ENCODE data around the gene SPATA46. TPM values are rescaled to one million over a fixed set of nuclear protein-coding genes. Genes with fewer than 3 reads are reported as not detected.

SPATA46 gene
- total RNA-seq, 2 experiments from 2014 or later = not detected

DNA sequence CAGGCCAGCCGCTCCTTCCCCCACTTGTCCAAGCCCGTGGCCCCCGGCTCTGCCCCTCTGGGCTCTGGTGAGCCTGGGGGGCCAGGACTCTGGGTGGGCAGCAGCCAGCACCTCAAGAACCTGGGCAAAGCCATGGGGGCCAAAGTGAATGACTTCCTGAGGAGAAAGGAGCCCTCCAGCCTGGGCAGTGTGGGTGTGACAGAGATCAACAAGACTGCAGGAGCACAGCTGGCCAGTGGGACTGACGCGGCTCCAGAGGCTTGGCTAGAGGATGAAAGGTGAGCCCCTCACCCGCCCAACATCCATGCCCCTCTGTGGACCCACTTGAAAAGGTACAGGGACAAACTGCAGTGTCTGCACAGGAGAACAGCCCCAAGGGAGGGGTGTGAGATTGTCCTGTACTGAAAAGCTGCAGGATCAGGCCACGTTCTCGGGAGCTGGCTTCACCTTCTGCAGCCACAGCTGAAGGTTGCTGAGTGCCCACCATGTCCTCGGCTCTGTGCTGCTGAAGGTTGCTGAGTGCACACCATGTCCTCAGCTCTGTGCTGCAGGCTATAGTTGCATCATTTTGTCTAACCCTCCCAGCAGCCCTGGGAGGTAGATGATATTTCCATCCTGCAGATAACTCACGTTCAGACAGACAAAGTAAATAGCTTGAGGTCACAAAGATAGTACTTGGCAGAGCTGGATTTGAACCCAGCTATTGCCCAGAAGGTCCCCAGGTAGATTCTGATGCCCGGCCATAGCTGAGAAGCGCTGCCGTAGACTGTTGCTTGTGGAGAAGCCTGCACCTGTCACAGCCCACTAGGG, 5.5 kb upstream of the SPATA46 start:
- no peaks in the 10 kb centered on the region for H3K9me3 Mint-ChIP-seq
- no peaks in the 10 kb centered on the region for H3K27me3 Mint-ChIP-seq (ENCODE audit: low read depth)
- no peak for DNase-seq
- no peak overlapping the region for H3K4me3 Mint-ChIP-seq
- H3K36me3 Mint-ChIP-seq (ENCODE audit: low read depth) = no peaks in the 10 kb centered on the region
- H3K27ac Mint-ChIP-seq = no peak overlapping the region
- intact Hi-C loops (cut with micrococcal nuclease) = no loop called here
- H3K4me1 Mint-ChIP-seq (ENCODE audit: low read depth) = no peaks in the 10 kb centered on the region
- CTCF ChIA-PET = interaction anchor here (1.3 kb wide), 1 partner anchor 24 kb away, joined by 3 read pairs; no protein-coding TSS in a partner anchor

DNA sequence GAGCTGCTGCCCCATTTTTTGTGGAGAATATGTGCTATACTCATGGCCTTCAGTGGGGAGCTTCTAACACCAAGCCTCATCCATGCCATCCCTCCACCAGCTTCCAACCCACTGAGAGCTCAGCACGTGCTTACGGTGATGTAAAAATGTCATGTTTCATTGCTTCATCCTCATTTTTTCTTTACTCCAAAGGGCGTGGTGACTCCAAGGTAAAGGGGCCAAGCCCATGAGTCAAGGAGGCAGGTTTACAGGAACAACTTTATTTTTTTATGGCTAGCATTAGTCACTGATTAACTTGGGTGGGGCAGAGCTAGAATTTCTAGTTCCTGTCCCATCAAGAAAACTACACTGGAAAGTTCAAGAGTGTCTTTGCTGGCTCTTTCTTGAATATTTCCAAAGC, 4.7 kb upstream of the SPATA46 start, which contains the start of gene C1orf226:
Gene C1orf226 (plus strand): TSS at position 346 of the 400 bp plus-strand sequence. CDS start 174 bp downstream, outside the sequence.
- CTCF ChIA-PET = interaction anchor here (1.3 kb wide), 1 partner anchor 24 kb away, joined by 3 read pairs; no protein-coding TSS in a partner anchor
- intact Hi-C loops (cut with micrococcal nuclease) = no loop called here
- no peak within 1 kb of the TSS for H3K4me3 Mint-ChIP-seq
- no peak for DNase-seq
- no peaks in the 10 kb centered on the region for H3K9me3 Mint-ChIP-seq
- H3K27ac Mint-ChIP-seq = no peak within 1 kb of the TSS
- H3K36me3 Mint-ChIP-seq (ENCODE audit: low read depth) = no peaks in the 10 kb centered on the region
- no peaks in the 10 kb centered on the region for H3K4me1 Mint-ChIP-seq (ENCODE audit: low read depth)
- no peaks in the 10 kb centered on the region for H3K27me3 Mint-ChIP-seq (ENCODE audit: low read depth)

DNA sequence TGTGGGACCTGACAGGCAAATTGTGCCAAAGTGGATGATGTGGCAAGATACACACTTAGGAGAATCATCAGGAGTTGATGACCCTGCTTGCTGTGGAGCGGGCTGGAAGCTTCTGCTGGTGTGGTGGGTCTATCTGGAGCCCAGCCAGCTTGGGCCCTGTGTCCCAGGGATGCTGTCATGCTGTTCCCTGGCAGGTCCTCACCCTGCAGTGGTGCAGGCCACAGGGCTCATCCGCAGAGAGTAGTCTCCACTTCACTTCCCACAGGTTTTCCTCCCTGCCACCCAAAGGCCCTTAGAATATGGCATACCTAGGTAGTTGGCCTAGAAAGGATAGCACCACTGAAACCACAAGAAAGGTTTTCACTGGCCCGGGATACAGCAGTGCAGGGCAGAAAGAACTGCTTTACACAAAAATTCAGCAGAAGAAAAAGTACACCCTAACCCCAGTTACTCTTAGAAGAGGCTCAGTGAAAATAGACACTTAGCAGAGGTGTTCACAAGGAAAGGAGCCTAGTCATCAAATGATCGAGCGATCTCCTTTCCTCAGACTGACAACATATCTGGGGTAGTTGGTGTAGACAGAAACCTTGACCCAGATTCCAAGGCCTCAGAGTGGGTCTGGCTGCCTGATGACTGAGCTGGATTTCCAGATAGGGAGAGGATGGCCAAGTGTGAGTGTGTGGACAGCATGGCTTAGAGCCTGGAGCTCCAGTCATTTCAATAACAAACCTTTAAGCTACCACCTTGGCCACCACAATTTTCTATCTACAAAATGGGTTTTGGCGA, 3.6 kb upstream of the SPATA46 start:
- DNase-seq = no peak
- no peaks in the 10 kb centered on the region for H3K36me3 Mint-ChIP-seq (ENCODE audit: low read depth)
- no peaks in the 10 kb centered on the region for H3K4me1 Mint-ChIP-seq (ENCODE audit: low read depth)
- H3K27me3 Mint-ChIP-seq (ENCODE audit: low read depth) = no peaks in the 10 kb centered on the region
- no peak overlapping the region for H3K4me3 Mint-ChIP-seq
- intact Hi-C loops (cut with micrococcal nuclease) = no loop called here
- CTCF ChIA-PET = interaction anchor here (1.0 to 1.3 kb wide), 2 partner anchors 11 to 23 kb away, joined by 3 to 4 read pairs; no protein-coding TSS in a partner anchor
- H3K9me3 Mint-ChIP-seq = no peaks in the 10 kb centered on the region
- no peak overlapping the region for H3K27ac Mint-ChIP-seq

DNA sequence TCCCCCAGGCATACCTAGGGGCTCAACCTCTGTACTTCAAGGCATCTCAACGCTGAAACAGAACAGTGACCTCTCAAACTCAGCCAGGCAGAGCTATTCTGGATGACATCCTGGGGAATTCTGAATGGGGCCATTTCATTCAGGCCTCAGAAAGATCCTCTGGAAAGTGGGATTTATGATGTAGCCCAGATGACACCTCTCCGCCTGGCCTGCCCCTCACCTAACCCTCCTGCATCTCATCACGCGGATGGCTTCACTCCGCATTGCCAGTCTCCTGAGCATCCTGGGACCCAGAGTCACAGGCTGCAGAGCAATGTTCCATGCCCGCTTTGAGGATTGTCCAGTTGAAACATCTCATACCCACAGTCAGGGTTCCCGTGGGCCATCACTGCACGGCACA, 1.2 kb downstream of the SPATA46 start:
- CTCF ChIA-PET = no interaction called here
- Mint-ChIP-seq H3K4me1 (ENCODE audit: low read depth) (no peaks in the 10 kb centered on the region), H3K27ac (no peak overlapping the region), H3K4me3 (no peak overlapping the region), H3K9me3 (no peaks in the 10 kb centered on the region), H3K27me3 (ENCODE audit: low read depth) (no peaks in the 10 kb centered on the region), H3K36me3 (ENCODE audit: low read depth) (no peaks in the 10 kb centered on the region)
- intact Hi-C loops (cut with micrococcal nuclease) = no loop called here
- DNase-seq = no peak

DNA sequence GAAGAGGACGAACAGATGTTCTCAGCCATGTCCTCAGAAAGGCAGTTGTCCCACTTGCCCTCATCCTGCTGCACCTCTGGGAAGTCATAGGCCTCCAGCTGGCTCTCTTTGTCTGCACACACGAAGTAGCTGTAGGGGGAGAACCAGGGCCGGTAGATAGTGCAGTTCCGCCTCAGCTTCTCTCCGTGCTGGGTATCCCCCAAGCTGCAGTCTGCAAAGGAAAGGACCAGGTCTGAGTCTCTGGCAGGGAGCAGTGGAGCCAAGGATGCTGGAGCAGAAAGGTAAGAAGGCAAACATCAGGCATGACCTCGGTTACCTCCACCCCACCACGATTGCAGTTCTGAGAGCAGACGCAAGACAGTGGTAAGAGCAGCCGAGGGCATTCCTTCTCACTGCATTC, 2.2 kb downstream of the SPATA46 start:
- Mint-ChIP-seq H3K36me3 (ENCODE audit: low read depth) (no peaks in the 10 kb centered on the region), H3K27me3 (ENCODE audit: low read depth) (no peaks in the 10 kb centered on the region), H3K27ac (no peak overlapping the region), H3K9me3 (no peaks in the 10 kb centered on the region), H3K4me1 (ENCODE audit: low read depth) (no peaks in the 10 kb centered on the region), H3K4me3 (no peak overlapping the region)
- intact Hi-C loops (cut with micrococcal nuclease) = no loop called here
- CTCF ChIA-PET = no interaction called here
- no peak for DNase-seq

DNA sequence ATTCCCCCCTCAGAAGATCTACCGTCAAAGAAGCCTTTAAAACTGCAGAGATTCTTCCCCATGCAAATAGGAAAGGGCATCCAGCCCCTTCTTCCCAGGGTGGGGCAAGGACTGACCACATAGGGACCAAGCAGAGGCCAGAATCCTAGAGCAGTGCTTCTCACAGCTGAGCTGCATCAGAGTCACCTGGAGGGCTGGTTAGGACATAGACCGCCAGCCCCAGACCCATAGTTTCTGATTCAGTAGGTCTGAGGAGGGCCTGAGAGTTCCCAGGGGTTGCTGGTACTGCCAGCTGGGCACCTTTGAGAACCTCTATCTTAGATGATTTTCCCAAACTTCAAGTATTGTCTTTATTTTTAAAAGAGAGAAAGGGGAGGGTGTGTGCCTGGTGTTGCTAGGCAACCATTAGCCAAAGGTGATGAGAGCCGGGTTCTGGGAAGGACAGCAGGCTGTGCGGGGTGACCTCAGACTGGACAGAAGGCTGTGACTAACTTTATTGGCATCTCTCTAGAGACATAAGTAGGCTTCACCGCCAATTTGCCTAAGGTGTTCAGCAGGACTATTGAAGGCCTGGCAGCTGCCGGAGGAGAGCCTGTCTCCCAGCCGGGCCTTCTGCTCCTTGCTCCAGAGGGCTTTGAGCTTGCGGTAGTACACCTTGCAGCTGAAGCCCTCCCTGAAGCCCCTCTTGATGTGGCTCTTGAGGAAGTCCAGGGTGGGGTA, 3.0 kb downstream of the SPATA46 start:
- Mint-ChIP-seq H3K9me3 (no peaks in the 10 kb centered on the region), H3K36me3 (ENCODE audit: low read depth) (no peaks in the 10 kb centered on the region), H3K27me3 (ENCODE audit: low read depth) (no peaks in the 10 kb centered on the region), H3K4me3 (no peak overlapping the region), H3K27ac (no peak overlapping the region), H3K4me1 (ENCODE audit: low read depth) (no peaks in the 10 kb centered on the region)
- CTCF ChIA-PET = no interaction called here
- DNase-seq = no peak
- intact Hi-C loops (cut with micrococcal nuclease) = no loop called here

DNA sequence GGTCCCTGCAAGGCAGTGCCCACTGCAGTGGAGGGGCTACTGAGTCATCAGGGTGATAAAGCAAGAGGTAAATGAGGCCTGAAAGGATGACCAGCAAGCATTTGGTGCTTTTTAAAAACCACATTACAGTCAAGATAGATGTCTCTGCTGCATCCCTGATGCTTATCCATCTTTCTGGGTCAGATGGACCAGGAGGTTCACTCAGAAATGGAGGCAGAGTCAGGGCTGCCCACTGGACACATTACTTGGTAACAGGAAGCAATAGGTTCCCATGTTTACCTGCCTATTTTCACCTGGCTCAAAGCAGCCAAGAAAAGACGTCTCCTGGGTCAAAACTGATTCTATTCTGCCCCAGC, 3.6 kb downstream of the SPATA46 start:
- H3K4me3 Mint-ChIP-seq = no peak overlapping the region
- no peaks in the 10 kb centered on the region for H3K36me3 Mint-ChIP-seq (ENCODE audit: low read depth)
- no peak overlapping the region for H3K27ac Mint-ChIP-seq
- CTCF ChIA-PET = no interaction called here
- intact Hi-C loops (cut with micrococcal nuclease) = no loop called here
- no peaks in the 10 kb centered on the region for H3K4me1 Mint-ChIP-seq (ENCODE audit: low read depth)
- no peaks in the 10 kb centered on the region for H3K9me3 Mint-ChIP-seq
- no peaks in the 10 kb centered on the region for H3K27me3 Mint-ChIP-seq (ENCODE audit: low read depth)
- DNase-seq = no peak

DNA sequence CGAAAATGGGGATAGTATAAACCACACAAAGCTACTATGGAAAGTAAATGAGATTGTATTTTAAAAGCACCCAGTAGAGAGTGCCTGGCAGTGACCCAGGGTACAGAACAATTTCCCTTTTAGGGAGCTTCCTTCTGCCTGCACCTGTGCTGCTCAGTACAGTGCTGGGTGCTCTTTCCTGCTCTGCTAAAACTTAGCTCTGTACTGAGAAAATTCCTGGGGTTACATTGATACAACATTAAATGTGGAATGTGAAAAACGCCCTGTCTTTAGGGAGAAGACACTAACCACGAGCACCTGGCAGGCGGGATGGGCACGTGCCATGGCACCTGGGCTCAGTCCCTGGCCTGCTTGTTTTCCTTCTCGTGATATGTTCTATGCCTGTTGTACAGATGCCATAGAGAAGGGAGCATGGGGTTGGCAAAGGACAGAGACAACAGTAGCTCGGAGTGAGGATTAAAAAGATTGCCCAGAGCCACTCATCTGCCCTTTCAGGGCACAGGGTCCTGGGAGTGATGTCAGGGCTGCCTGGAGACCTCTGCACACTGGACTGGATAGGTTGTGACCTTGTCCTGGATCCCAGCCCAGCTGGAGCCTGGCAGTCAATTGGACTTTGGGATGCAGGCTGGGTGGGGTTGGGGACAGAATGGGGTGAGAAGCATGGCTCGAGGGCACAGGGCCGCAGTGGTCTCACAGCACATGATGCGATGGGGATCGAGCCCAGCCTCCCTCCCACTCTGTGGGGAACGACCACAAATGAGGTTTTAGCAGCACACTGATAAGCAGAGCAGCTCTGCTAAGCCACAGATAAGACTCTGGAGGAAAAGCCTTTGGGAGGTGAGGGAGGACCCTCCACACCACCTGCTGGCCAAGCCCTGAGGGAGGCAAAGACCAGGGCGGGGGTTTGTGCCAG, 4.2 kb downstream of the SPATA46 start:
- CTCF ChIA-PET = interaction anchor here (0.6 kb wide), 1 partner anchor 298 kb away, joined by 8 read pairs; no protein-coding TSS in a partner anchor
- Mint-ChIP-seq H3K9me3 (no peaks in the 10 kb centered on the region), H3K4me3 (no peak overlapping the region), H3K4me1 (ENCODE audit: low read depth) (no peaks in the 10 kb centered on the region), H3K27ac (no peak overlapping the region), H3K36me3 (ENCODE audit: low read depth) (no peaks in the 10 kb centered on the region), H3K27me3 (ENCODE audit: low read depth) (no peaks in the 10 kb centered on the region)
- intact Hi-C loops (cut with micrococcal nuclease) = no loop called here
- DNase-seq = no peak

DNA sequence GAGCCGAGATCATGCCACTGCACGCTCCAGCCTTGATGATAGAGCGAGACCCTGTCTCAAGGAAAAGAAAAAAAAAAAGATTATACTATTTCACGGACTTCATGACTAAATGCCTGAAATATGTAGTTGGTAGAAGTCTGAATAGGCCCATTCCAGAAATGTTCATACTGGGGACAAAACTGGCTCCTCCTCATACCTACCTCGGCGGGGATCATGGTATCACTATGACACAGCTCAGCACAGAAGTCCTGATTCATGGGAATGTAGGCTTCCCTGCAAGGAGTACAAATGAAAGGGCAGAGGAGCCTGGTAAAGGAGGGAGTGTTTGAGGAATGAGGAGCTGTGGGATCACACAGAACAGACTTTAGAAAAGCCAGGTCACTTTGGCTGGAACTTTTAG, 5.0 kb downstream of the SPATA46 start:
- no peaks in the 10 kb centered on the region for H3K9me3 Mint-ChIP-seq
- H3K27me3 Mint-ChIP-seq (ENCODE audit: low read depth) = no peaks in the 10 kb centered on the region
- intact Hi-C loops (cut with micrococcal nuclease) = no loop called here
- no peak overlapping the region for H3K27ac Mint-ChIP-seq
- H3K36me3 Mint-ChIP-seq (ENCODE audit: low read depth) = no peaks in the 10 kb centered on the region
- no peak for DNase-seq
- no peak overlapping the region for H3K4me3 Mint-ChIP-seq
- no peaks in the 10 kb centered on the region for H3K4me1 Mint-ChIP-seq (ENCODE audit: low read depth)
- CTCF ChIA-PET = interaction anchor here (0.6 kb wide), 1 partner anchor 298 kb away, joined by 8 read pairs; no protein-coding TSS in a partner anchor

DNA sequence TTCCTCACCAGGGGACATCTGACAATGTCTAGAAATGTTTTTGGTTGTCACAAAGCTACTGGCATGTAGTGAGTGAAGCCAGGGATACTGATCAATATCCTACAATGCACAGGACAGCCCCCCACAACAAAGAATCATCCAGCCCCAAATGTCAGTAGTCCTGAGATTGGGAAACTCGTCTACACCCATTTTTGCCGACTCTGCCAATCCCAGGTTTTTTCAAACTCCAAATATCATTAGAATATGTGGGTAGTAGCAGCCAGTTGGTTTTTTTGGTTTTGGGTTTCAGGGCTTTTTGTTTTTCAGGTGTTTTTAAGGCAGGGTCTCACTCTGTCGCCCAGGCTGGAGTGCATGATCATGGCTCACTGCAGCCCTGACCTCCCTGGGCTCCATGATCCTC, 5.9 kb downstream of the SPATA46 start:
- no peaks in the 10 kb centered on the region for H3K36me3 Mint-ChIP-seq (ENCODE audit: low read depth)

DNA sequence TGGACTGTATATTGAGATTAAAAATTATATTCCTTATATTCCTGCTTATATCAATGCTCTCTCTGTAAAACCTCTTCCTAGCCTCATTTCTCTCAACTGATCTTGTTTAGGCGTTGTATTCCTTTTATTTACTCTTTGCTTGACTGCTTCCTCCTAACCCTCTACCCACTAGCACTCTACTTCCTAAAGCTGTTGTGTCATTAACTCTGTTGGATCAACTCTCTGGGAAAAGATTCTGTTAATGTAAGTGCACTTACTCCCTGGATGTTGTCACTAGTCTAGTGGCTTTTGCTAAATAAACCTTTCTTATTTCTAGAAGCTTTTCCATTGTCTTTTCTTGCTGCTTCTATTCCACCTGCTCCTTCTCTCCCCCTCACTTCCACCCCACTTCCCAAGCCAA, 6.5 kb downstream of the SPATA46 start:
- Mint-ChIP-seq H3K27ac (no peak overlapping the region), H3K27me3 (ENCODE audit: low read depth) (no peaks in the 10 kb centered on the region), H3K9me3 (no peaks in the 10 kb centered on the region), H3K36me3 (ENCODE audit: low read depth) (no peaks in the 10 kb centered on the region), H3K4me1 (ENCODE audit: low read depth) (no peaks in the 10 kb centered on the region), H3K4me3 (no peak overlapping the region)
- DNase-seq = no peak
- intact Hi-C loops (cut with micrococcal nuclease) = no loop called here
- CTCF ChIA-PET = no interaction called here

More for the DNA sequence above, 5.9 kb downstream of the SPATA46 start:
- Mint-ChIP-seq H3K27ac (no peak overlapping the region), H3K9me3 (no peaks in the 10 kb centered on the region), H3K4me1 (ENCODE audit: low read depth) (no peaks in the 10 kb centered on the region), H3K27me3 (ENCODE audit: low read depth) (no peaks in the 10 kb centered on the region), H3K4me3 (no peak overlapping the region)
- CTCF ChIA-PET = no interaction called here
- no peak for DNase-seq
- intact Hi-C loops (cut with micrococcal nuclease) = no loop called here

Measured in activated naive CD4-positive, alpha-beta T cell treated with anti-CD3 and anti-CD28 coated beads for 36 hours (primary cell).